H1 (cell line): ENCODE data around the gene KCNQ1. TPM values are rescaled to one million over a fixed set of nuclear protein-coding genes. Genes with fewer than 3 reads are reported as not detected.

Source experiments
- CTCF ChIA-PET: fragments of 300-600 bp; sonication (Branson Sonifier 250); formaldehyde crosslinking; loops from one replicate; lab custom pipeline; 2021; ENCODE audit not compliant: partially characterized antibody; lab: Charles Lee
- POLR2A ChIA-PET: fragments of 300-600 bp; sonication (Branson Sonifier 250); formaldehyde crosslinking; loops from one replicate; lab custom pipeline; 2021; ENCODE audit warnings: inconsistent platforms; ENCODE audit not compliant: partially characterized antibody; lab: Charles Lee
- DNase-seq, 2 experiments: peaks; one replicate each; pipeline versions ENCODE4 v3.0.0 to v3.0.0-alpha.2; 2010 to 2022; ENCODE audit warnings: low spot score in 2 of 2, low read depth in 1 of 2, mixed read lengths in 1 of 2
- FAIRE-seq: peaks from 2 replicates; lab custom pipeline; 2011; peaks lifted over from hg19 to GRCh38; lab: Jason Lieb, UNC
- H2AFZ ChIP-seq: 2 replicates; pipeline ENCODE4 v1.8.1; 2012; ENCODE audit warnings: low read length, inconsistent platforms
- H2AK5ac ChIP-seq: 2 replicates; pipeline ENCODE4 v1.6.1; 2013; ENCODE audit warnings: low read depth, low read length
- H2BK120ac ChIP-seq: replicated peaks from 2 replicates; pipeline ENCODE3; 2013; ENCODE audit warnings: low read depth, low read length, inconsistent platforms
- H2BK12ac ChIP-seq: 2 replicates; pipeline ENCODE4 v1.6.1; 2013; ENCODE audit warnings: low read depth, low read length
- H2BK15ac ChIP-seq: 2 replicates; pipeline ENCODE4 v1.6.1; 2013; ENCODE audit warnings: low read length
- H2BK20ac ChIP-seq: 2 replicates; pipeline ENCODE4 v1.6.1; 2013; ENCODE audit warnings: low read length
- H2BK5ac ChIP-seq: 2 replicates; pipeline ENCODE4 v1.6.1; 2013; ENCODE audit warnings: low read depth, low read length
- H3K14ac ChIP-seq: 2 replicates; pipeline ENCODE4 v1.6.1; 2013; ENCODE audit warnings: inconsistent platforms; ENCODE audit not compliant: insufficient read length
- H3K18ac ChIP-seq: 2 replicates; pipeline ENCODE4 v1.6.1; 2013; ENCODE audit warnings: low read length; ENCODE audit errors: extremely low read depth
- H3K23ac ChIP-seq: 2 replicates; pipeline ENCODE4 v1.6.1; 2013; ENCODE audit warnings: inconsistent platforms; ENCODE audit not compliant: insufficient read length
- H3K23me2 ChIP-seq: 2 replicates; pipeline ENCODE4 v1.6.1; 2013; ENCODE audit warnings: low read depth, low read length
- H3K27ac ChIP-seq: 2 replicates; pipeline ENCODE4 v1.6.1; 2011; ENCODE audit warnings: low read depth, low read length, inconsistent platforms
- H3K27me3 ChIP-seq, 4 experiments: replicated peaks in 1 of 4; 1 replicate in 1 of 4; 2 replicates in 3 of 4; pipeline versions ENCODE4 v1.6.1 to v1.8.1; 2011 to 2013; ENCODE audit warnings: low read length in 3 of 4, mild to moderate bottlenecking in 3 of 4, inconsistent platforms in 2 of 4, mixed read lengths in 2 of 4, moderate library complexity in 1 of 4; ENCODE audit not compliant: control insufficient read depth in 3 of 4, insufficient read depth in 3 of 4; ENCODE audit errors: extremely low read depth in 1 of 4
- H3K36me3 ChIP-seq, 4 experiments: 2 replicates each; pipeline versions ENCODE4 v1.6.1 to v1.8.1; 2011 to 2013; ENCODE audit warnings: mild to moderate bottlenecking in 4 of 4, low read length in 3 of 4, moderate library complexity in 2 of 4, control low read depth in 1 of 4, inconsistent platforms in 1 of 4; ENCODE audit not compliant: insufficient read depth in 4 of 4, control insufficient read depth in 2 of 4
- H3K4ac ChIP-seq: replicated peaks from 2 replicates; pipeline ENCODE3; 2013; ENCODE audit warnings: low read length, low read depth, mixed read lengths, inconsistent platforms; ENCODE audit not compliant: insufficient read length
- H3K4me1 ChIP-seq, 4 experiments: replicated peaks in 1 of 4; 1 replicate in 1 of 4; 2 replicates in 3 of 4; pipeline versions ENCODE4 v1.6.1 to v1.8.1; 2011 to 2013; ENCODE audit warnings: low read length in 3 of 4, inconsistent platforms in 2 of 4, mixed read lengths in 1 of 4; ENCODE audit not compliant: insufficient read depth in 4 of 4, control insufficient read depth in 3 of 4
- H3K4me2 ChIP-seq, 2 experiments: 2 replicates each; pipeline versions ENCODE4 v1.6.1 to v1.8.1; 2011 to 2013; ENCODE audit warnings: low read depth in 2 of 2, low read length in 2 of 2, control low read depth in 1 of 2, inconsistent platforms in 1 of 2, mild to moderate bottlenecking in 1 of 2; ENCODE audit not compliant: insufficient read depth in 1 of 2
- H3K4me3 ChIP-seq, 4 experiments: fragments of 200-600, 300-600 bp in 1 of 4; sonication (generic), shearing (Covaris generic), sonication (Bioruptor Twin) in 1 of 4; 2 replicates each; pipeline versions ENCODE4 v1.5.1 to v1.8.1; 2011 to 2016; ENCODE audit warnings: low read length in 4 of 4, low read depth in 3 of 4, control low read depth in 2 of 4, inconsistent platforms in 2 of 4, mild to moderate bottlenecking in 2 of 4, mixed read lengths in 1 of 4, moderate library complexity in 1 of 4; ENCODE audit not compliant: insufficient read depth in 2 of 4; ENCODE audit errors: extremely low read depth in 1 of 4
- H3K56ac ChIP-seq: replicated peaks from 2 replicates; pipeline ENCODE3; 2013; ENCODE audit warnings: low read depth, mild to moderate bottlenecking, mixed read lengths, low read length, inconsistent platforms; ENCODE audit not compliant: insufficient read length
- H3K79me1 ChIP-seq: 2 replicates; pipeline ENCODE4 v1.6.1; 2013; ENCODE audit warnings: low read depth, low read length, control low read depth
- H3K79me2 ChIP-seq, 2 experiments: 2 replicates each; pipeline versions ENCODE4 v1.6.1 to v1.8.1; 2012 to 2013; ENCODE audit warnings: low read length in 2 of 2, mild to moderate bottlenecking in 2 of 2, inconsistent platforms in 1 of 2; ENCODE audit not compliant: insufficient read depth in 2 of 2, control insufficient read depth in 1 of 2
- H3K9ac ChIP-seq, 4 experiments: replicated peaks in 1 of 4; 1 replicate in 1 of 4; 2 replicates in 3 of 4; pipeline versions ENCODE4 v1.6.1 to v1.8.1; 2011 to 2013; ENCODE audit warnings: low read depth in 3 of 4, low read length in 3 of 4, control low read depth in 2 of 4, mild to moderate bottlenecking in 2 of 4, moderate library complexity in 2 of 4, inconsistent platforms in 1 of 4; ENCODE audit errors: extremely low read depth in 1 of 4
- H3K9me3 ChIP-seq, 2 experiments: 2 replicates each; pipeline versions ENCODE4 v1.6.1 to v1.8.1; 2012 to 2013; ENCODE audit warnings: mild to moderate bottlenecking in 2 of 2, moderate library complexity in 2 of 2, control low read depth in 1 of 2, inconsistent platforms in 1 of 2, low read depth in 1 of 2, low read length in 1 of 2, mixed read lengths in 1 of 2; ENCODE audit not compliant: insufficient read depth in 2 of 2
- H4K20me1 ChIP-seq, 2 experiments: replicated peaks in 1 of 2; 2 replicates each; pipeline versions ENCODE3 to v1.8.1; 2011 to 2013; ENCODE audit warnings: inconsistent platforms in 2 of 2, low read length in 2 of 2, mild to moderate bottlenecking in 1 of 2; ENCODE audit not compliant: insufficient read depth in 2 of 2, control insufficient read depth in 1 of 2
- H4K5ac ChIP-seq: 2 replicates; pipeline ENCODE4 v1.6.1; 2013; ENCODE audit warnings: low read length, low read depth, mixed read lengths, inconsistent platforms; ENCODE audit not compliant: insufficient read length
- H4K8ac ChIP-seq: 2 replicates; pipeline ENCODE4 v1.8.0; 2013; ENCODE audit warnings: mild to moderate bottlenecking, moderate library complexity, low read length, inconsistent platforms; ENCODE audit not compliant: insufficient read depth; ENCODE audit errors: extremely low read depth
- H4K91ac ChIP-seq: replicated peaks from 2 replicates; pipeline ENCODE3; 2013; ENCODE audit warnings: low read length, mixed read lengths, inconsistent platforms; ENCODE audit not compliant: insufficient read length
- ATF3 ChIP-seq: IDR thresholded peaks from 2 replicates; pipeline ENCODE4 v1.6.1; 2011; ENCODE audit warnings: low read depth, mild to moderate bottlenecking, low read length; ENCODE audit not compliant: insufficient read depth
- CHD2 ChIP-seq: IDR thresholded peaks from 2 replicates; pipeline ENCODE4 v1.6.1; 2012; ENCODE audit warnings: low read length, improper control_type of control experiment
- KDM5A ChIP-seq: fragments of 200-600 bp; IDR thresholded peaks from 2 replicates; pipeline ENCODE4 v1.7.1; 2012; ENCODE audit warnings: mild to moderate bottlenecking, low read length, inconsistent platforms, mixed read lengths
- NRF1 ChIP-seq: IDR thresholded peaks from 2 replicates; pipeline ENCODE4 v1.6.1; 2011; ENCODE audit warnings: mild to moderate bottlenecking, low read depth, low read length, improper control_type of control experiment
- PHF8 ChIP-seq: fragments of 200-600 bp; sonication (generic); conservative IDR thresholded peaks from 2 replicates; pipeline ENCODE4 v1.7.1; 2012; ENCODE audit warnings: low read depth, mild to moderate bottlenecking, inconsistent platforms, low read length, moderate library complexity
- SIN3A ChIP-seq, 2 experiments: IDR thresholded peaks in 1 of 2; conservative IDR thresholded peaks in 1 of 2; 2 replicates each; pipeline ENCODE4 v1.6.1; 2011 to 2012; ENCODE audit warnings: low read length in 2 of 2, improper control_type of control experiment in 1 of 2, low read depth in 1 of 2, mild to moderate bottlenecking in 1 of 2
- SIRT6 ChIP-seq: IDR thresholded peaks from one replicate; pipeline ENCODE4 v1.7.1; 2012; ENCODE audit warnings: low read length, inconsistent platforms
- SP4 ChIP-seq: IDR thresholded peaks from 2 replicates; pipeline ENCODE4 v1.6.1; 2012; ENCODE audit warnings: low read length, inconsistent platforms
- WGBS, 2 experiments: shearing (Covaris generic) in 1 of 2; methylation state at CpG; one replicate each; pipeline versions ENCODE4 v1.1.6 to v1.1.7; 2013 to 2015; ENCODE audit warnings: low lambda C conversion rate in 2 of 2, mixed read lengths in 2 of 2, inconsistent platforms in 1 of 2, low coverage in 1 of 2, missing lambda C conversion rate in 1 of 2; ENCODE audit not compliant: insufficient replicate concordance in 2 of 2, insufficient coverage in 1 of 2, insufficient read length in 1 of 2; ENCODE audit errors: extremely low coverage in 1 of 2, missing lambda C conversion rate in 1 of 2; 5-methylcytosine and 5-hydroxymethylcytosine counted together
- polyA plus RNA-seq, 7 experiments: library from polyadenylated mRNA; depleted of rRNA in 3 of 7; stranded (reverse) in 5 of 7; unstranded in 2 of 7; fragments of >200 nt in 5 of 7; fragments of 200-250 nt in 2 of 7; gene quantifications; 1 replicate in 5 of 7; 2 replicates in 1 of 7; 4 replicates in 1 of 7; pipeline versions ENCODE4 v1.2.1 to v1.2.3, GENCODE V29; 2011 to 2013; ENCODE audit warnings: missing spikeins in 2 of 7, mixed read lengths in 2 of 7
- total RNA-seq: library from RNA; stranded (reverse); fragmentation: NEBNext Ultra II Directional; extraction: Animal tissue kit (Norgen Biotek cat#: 25700); gene quantifications from 2 replicates; pipeline ENCODE4 v1.2.1, GENCODE V29; 2021

Gene KCNQ1
- total and polyA plus RNA-seq, 2 of the 8 experiments (the other 6 are each of a cell fraction or from before 2014, with no cell fraction given), result 1.9 to 2.0 TPM

- no peak overlapping the region for H2BK5ac ChIP-seq
- H4K5ac ChIP-seq, result no peak overlapping the region
- no peak overlapping the region for H3K4me2 ChIP-seq
- peaks cover 0 to 2% (median 0%) of the 10 kb centered on the region in 4 experiments; a peak in 3 of 7 replicates for H3K4me1 ChIP-seq
- H4K91ac ChIP-seq, result no peak overlapping the region
- H3K4ac ChIP-seq, result no peak overlapping the region
- POLR2A ChIA-PET, result no interaction called here
- no peak overlapping the region for H3K14ac ChIP-seq
- no peak overlapping the region for H3K4me3 ChIP-seq
- H3K9ac ChIP-seq, result no peak overlapping the region
- peak overlapping the region; percentile 51; the same call in 1 of the 2 replicates for H4K8ac ChIP-seq
- no peaks in the 10 kb centered on the region for H3K23me2 ChIP-seq
- no peak overlapping the region for H2BK15ac ChIP-seq
- no peaks in the 10 kb centered on the region for H3K9me3 ChIP-seq
- no peak overlapping the region for H3K27ac ChIP-seq
- no peak overlapping the region for H3K56ac ChIP-seq
- no peak for TF ChIP-seq SIN3A (conservative IDR thresholded peaks at IDR 0.05 in 1 of 2, IDR thresholded peaks at IDR 0.05 in 1 of 2; ENCODE audit: low read depth in 1 of 2, low read length in 2 of 2)
- no peak for TF ChIP-seq SP4
- TF ChIP-seq NRF1, result no peak
- no peak for TF ChIP-seq PHF8
- TF ChIP-seq SIRT6, result no peak
- TF ChIP-seq CHD2, result no peak
- no peak for TF ChIP-seq KDM5A
- no peak for TF ChIP-seq ATF3
- TF ChIP-seq, all 59 proteins: peak for 0
- H3K36me3 ChIP-seq, result no peaks in the 10 kb centered on the region
- no peak overlapping the region for H2BK12ac ChIP-seq
- DNase-seq, result no peak
- peaks cover 0 to 18% (median 4%) of the 10 kb centered on the region in 4 experiments; a peak in 4 of 7 replicates for H3K27me3 ChIP-seq
- no peak overlapping the region for H2AFZ ChIP-seq
- no peaks in the 10 kb centered on the region for H3K79me1 ChIP-seq
- 92% methylated on average over 15 of the region's 15 CpGs; no CpG with 5 or more reads in 1 of the 2 experiments for WGBS, 2 experiments
- H2BK20ac ChIP-seq, result no peak overlapping the region
- H2BK120ac ChIP-seq, result no peak overlapping the region
- no peaks in the 10 kb centered on the region for H3K79me2 ChIP-seq
- H2AK5ac ChIP-seq, result no peak overlapping the region
- H3K18ac ChIP-seq, result no peak overlapping the region
- FAIRE-seq, result no peak
- CTCF ChIA-PET, result interaction anchor here (1.5 to 13.2 kb wide), 4 partner anchors 10 to 363 kb away, joined by 5 to 359 read pairs (median 7); no protein-coding TSS in a partner anchor
- no peak overlapping the region for H3K23ac ChIP-seq
- H4K20me1 ChIP-seq, result peaks cover 0 to 3% of the 10 kb centered on the region in 2 experiments
Measured at GRCh38 chr11:2524446-2525165, 79.8 kb downstream of the KCNQ1 start.
